K562 (cell line): ENCODE measurements around the gene RHEB. TPM values are rescaled to one million over a fixed set of nuclear protein-coding genes. Genes with fewer than 3 reads are reported as not detected.

Source experiments
- ATAC-seq: fragments of 200-7000 bp; cut with Tn5 transposase; 3 replicates; pipeline ENCODE4 v1.9.1; 2020; ENCODE audit warnings: moderate library complexity
- BruUV-seq: library from RNA; stranded (reverse); fragments of 400-500 nt; replicated peaks from 2 replicates; lab custom pipeline; 2021; lab: Mats Ljungman, UMichigan
- CTCF ChIA-PET: fragments of 300-600 bp; formaldehyde crosslinking; extraction: SDS; loops from one replicate; lab custom pipeline; 2021; ENCODE audit warnings: low intra/inter-chr PET ratio; lab: Yijun Ruan, JAX
- POLR2A ChIA-PET: fragments of 300-600, 350-650 bp; sonication (Branson Sonifier 250); formaldehyde crosslinking; extraction: SDS; loops from one replicate; lab custom pipeline; 2021; ENCODE audit warnings: antibody characterized with exemption, inconsistent platforms; lab: Yijun Ruan, JAX
- DNase-seq, 4 experiments: peaks; one replicate each; pipeline versions ENCODE4 v3.0.0 to v3.0.0-alpha.2; 2011 to 2018; ENCODE audit warnings: low spot score in 3 of 4, mixed read lengths in 3 of 4; ENCODE audit errors: extremely low read depth in 1 of 4
- FAIRE-seq: peaks from 2 replicates; lab custom pipeline; 2011; peaks lifted over from hg19 to GRCh38; lab: Jason Lieb, UNC
- H2AFZ ChIP-seq: 2 replicates; pipeline ENCODE4 v1.6.0; 2011; ENCODE audit warnings: low read depth, low read length, control low read depth, inconsistent platforms
- H3K27ac ChIP-seq: fragments of 200-600 bp; 3 replicates; pipeline ENCODE4 v1.8.0; 2011; ENCODE audit warnings: low read depth, mild to moderate bottlenecking, control low read depth, inconsistent platforms, low read length, moderate library complexity, mixed read lengths; ENCODE audit errors: extremely low read depth
- H3K27me3 ChIP-seq, 2 experiments: fragments of 300-600 bp in 1 of 2; 2 replicates in 1 of 2; 3 replicates in 1 of 2; pipeline versions ENCODE4 v1.6.0 to v1.8.0; 2011; ENCODE audit warnings: inconsistent platforms in 2 of 2, low read length in 2 of 2, mild to moderate bottlenecking in 1 of 2, mixed read lengths in 1 of 2, moderate library complexity in 1 of 2; ENCODE audit not compliant: control insufficient read depth in 2 of 2, insufficient read depth in 2 of 2
- H3K36me3 ChIP-seq: fragments of 300-600 bp; 3 replicates; pipeline ENCODE4 v1.8.0; 2011; ENCODE audit warnings: mild to moderate bottlenecking, low read length, inconsistent platforms; ENCODE audit not compliant: control insufficient read depth, insufficient read depth
- H3K4me1 ChIP-seq, 2 experiments: fragments of 200-600 bp in 1 of 2; replicated peaks in 1 of 2; 2 replicates in 1 of 2; 3 replicates in 1 of 2; pipeline versions ENCODE4 v1.5.1 to v1.8.0; 2011; ENCODE audit warnings: inconsistent platforms in 2 of 2, low read length in 2 of 2, mild to moderate bottlenecking in 1 of 2, mixed read lengths in 1 of 2, moderate library complexity in 1 of 2; ENCODE audit not compliant: control insufficient read depth in 2 of 2, insufficient read depth in 2 of 2
- H3K4me2 ChIP-seq: 2 replicates; pipeline ENCODE4 v1.6.1; 2011; ENCODE audit warnings: low read length, control low read depth, inconsistent platforms, mixed read lengths; ENCODE audit not compliant: insufficient read depth
- H3K4me3 ChIP-seq: fragments of 200-600 bp; sonication (generic), shearing (Covaris generic); 2 replicates; pipeline ENCODE4 v1.5.1; 2016; ENCODE audit warnings: control low read depth, inconsistent platforms
- H3K79me2 ChIP-seq: fragments of 200-600 bp; 3 replicates; pipeline ENCODE4 v1.8.0; 2011; ENCODE audit warnings: low read length, inconsistent platforms; ENCODE audit not compliant: control insufficient read depth, insufficient read depth
- H3K9ac ChIP-seq, 2 experiments: 2 replicates each; pipeline versions ENCODE4 v1.6.0 to v1.6.1; 2011; ENCODE audit warnings: low read depth in 2 of 2, low read length in 2 of 2, control low read depth in 1 of 2, inconsistent platforms in 1 of 2, mild to moderate bottlenecking in 1 of 2, mixed read lengths in 1 of 2; ENCODE audit not compliant: insufficient read depth in 1 of 2
- H3K9me1 ChIP-seq: one replicate; pipeline ENCODE4 v1.6.0; 2011; ENCODE audit warnings: inconsistent platforms, mild to moderate bottlenecking, low read length, moderate library complexity; ENCODE audit not compliant: control insufficient read depth, insufficient read depth
- H3K9me3 ChIP-seq: replicated peaks from 2 replicates; pipeline ENCODE4 v1.5.1; 2011; ENCODE audit warnings: low read depth, low read length, inconsistent platforms; ENCODE audit not compliant: control insufficient read depth, insufficient read depth
- H4K20me1 ChIP-seq: replicated peaks from 2 replicates; pipeline ENCODE4 v1.6.1; 2011; ENCODE audit warnings: low read length, inconsistent platforms, mixed read lengths; ENCODE audit not compliant: control insufficient read depth, insufficient read depth
- AFF4 ChIP-seq: sonication (generic); formaldehyde crosslinking; IDR thresholded peaks from 2 replicates; pipeline ENCODE4 v1.8.0; 2023; ENCODE audit warnings: mild to moderate bottlenecking, missing genetic modification reagents
- CHD7 ChIP-seq: fragments of 200-600 bp; sonication (generic); IDR thresholded peaks from one replicate; pipeline ENCODE4 v1.6.1; 2012; ENCODE audit warnings: mild to moderate bottlenecking, low read depth, low read length, inconsistent platforms
- ELF1 ChIP-seq: fragments of 200-800 bp; sonication (Bioruptor generic); IDR thresholded peaks from 2 replicates; pipeline ENCODE4 v1.6.1; 2016; ENCODE audit warnings: missing genetic modification characterization, missing compliant biosample characterization
- ERF ChIP-seq: fragments of 450-650 bp; formaldehyde crosslinking; IDR thresholded peaks from 2 replicates; pipeline ENCODE4 v1.4.0; 2020; ENCODE audit warnings: mild to moderate bottlenecking, mixed read lengths
- IFI16 ChIP-seq: fragments of 250-450 bp; sonication (Bioruptor Pico); IDR thresholded peaks from 2 replicates; pipeline ENCODE4 v2.1.2; 2022; ENCODE audit warnings: mild to moderate bottlenecking, inconsistent platforms
- MTA1 ChIP-seq: fragments of 450-650 bp; IDR thresholded peaks from 2 replicates; pipeline ENCODE4 v1.6.1; 2017; ENCODE audit warnings: borderline replicate concordance
- ZNF134 ChIP-seq: fragments of 250-450 bp; sonication (Bioruptor Pico); conservative IDR thresholded peaks from 2 replicates; pipeline ENCODE4 v1.4.0; 2020
- ZNF316 ChIP-seq: fragments of 450-650 bp; IDR thresholded peaks from 2 replicates; pipeline ENCODE4 v1.6.1; 2016
- ZNF561 ChIP-seq: fragments of 450-650 bp; formaldehyde crosslinking; conservative IDR thresholded peaks from 2 replicates; pipeline ENCODE4 v1.4.0; 2020; ENCODE audit warnings: mild to moderate bottlenecking, moderate library complexity
- WGBS: fragments of 100-300 bp; shearing (Covaris generic); methylation state at CpG from one replicate; pipeline ENCODE4 v1.1.6; 2016; ENCODE audit warnings: low coverage, mixed read lengths; ENCODE audit not compliant: insufficient coverage; ENCODE audit errors: missing lambda C conversion rate; 5-methylcytosine and 5-hydroxymethylcytosine counted together
- in situ Hi-C: fragments of 300-500 bp; cut with MboI; formaldehyde crosslinking; loops from 4 replicates; pipeline ENCODE4 v1.15.0; 2018; ENCODE audit warnings: inconsistent platforms, mixed read lengths
- intact Hi-C: fragments of 100-400 bp; cut with micrococcal nuclease; formaldehyde crosslinking; loops from 2 replicates; pipeline ENCODE4 v1.14.2; 2022
- polyA plus RNA-seq, 8 experiments: library from polyadenylated mRNA; depleted of rRNA in 4 of 8; stranded (reverse) in 5 of 8; unstranded in 3 of 8; fragments of >200 nt; fragmentation: Nextera tagmentation in 2 of 8; fragmentation: Illumina TruSeq in 1 of 8; extraction: Ambion mirVana in 2 of 8; extraction: Trizol in 1 of 8; gene quantifications; 2 replicates each; pipeline versions ENCODE4 v1.2.1 to v1.2.3, GENCODE V29; 2011 to 2014; ENCODE audit warnings: inconsistent platforms in 1 of 8, missing spikeins in 1 of 8
- total RNA-seq, 7 experiments: library from RNA; depleted of rRNA in 6 of 7; stranded (reverse); fragments of >200 nt in 6 of 7; fragmentation: Illumina TruSeq in 2 of 7; extraction: Trizol in 2 of 7; gene quantifications; 2 replicates each; pipeline versions ENCODE4 v1.2.1 to v1.2.3, GENCODE V29; 2011 to 2021; ENCODE audit warnings: low replicate concordance in 1 of 7

The RHEB gene
- total and polyA plus RNA-seq, 9 of the 15 experiments (the other 6 are each of a cell fraction or from before 2014, with no cell fraction given) = 28.5 to 249 (median 182) TPM

DNA sequence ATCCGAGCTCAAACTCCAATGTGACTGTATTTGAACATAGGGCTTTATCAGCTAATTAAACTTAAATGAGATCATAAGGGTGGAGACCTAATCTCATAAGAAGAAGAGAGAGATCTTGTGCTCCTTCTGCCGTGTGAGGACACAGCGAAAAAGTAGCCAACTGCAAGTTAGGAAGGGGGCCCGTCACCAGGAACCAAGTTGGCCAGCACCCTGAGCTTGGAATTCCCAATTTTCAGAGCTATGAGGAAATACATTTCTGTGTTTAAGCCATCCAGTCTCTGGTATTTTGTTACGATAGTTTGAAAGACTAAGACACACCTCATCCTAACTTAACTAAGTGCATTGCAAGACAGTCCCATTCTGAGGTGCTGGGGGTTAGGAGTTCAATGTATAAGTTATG lies 95.8 kb downstream of the RHEB start:
- WGBS = 17% methylated on average over 5 of the region's 5 CpGs
- Histone ChIP-seq H3K27ac (no peak overlapping the region), H3K27me3 (peaks cover 4 to 26% of the 10 kb centered on the region in 2 experiments; a peak in 4 of 5 replicates), H3K79me2 (no peaks in the 10 kb centered on the region), H3K9me3 (peaks cover 18% of the 10 kb centered on the region), H4K20me1 (no peaks in the 10 kb centered on the region), H3K9me1 (no peaks in the 10 kb centered on the region), H3K9ac (no peak overlapping the region), H3K4me2 (no peak overlapping the region), H2AFZ (no peak overlapping the region), H3K4me1 (peaks cover 0 to 11% of the 10 kb centered on the region in 2 experiments; a peak in 3 of 5 replicates), H3K36me3 (no peaks in the 10 kb centered on the region), H3K4me3 (no peak overlapping the region)
- intact Hi-C loops (no loop called here), in situ Hi-C loops (no loop called here)
- FAIRE-seq (no peak), DNase-seq (no peak), ATAC-seq (no peak)
- no TSS peak for BruUV-seq
- ChIA-PET POLR2A (interaction anchor here (0.5 to 0.6 kb wide), 3 partner anchors 12 to 599 kb away, joined by 3 to 4 read pairs (median 4); no protein-coding TSS in a partner anchor), CTCF (no interaction called here)
- TF ChIP-seq ELF1 (tag) = no peak
- no peak for TF ChIP-seq IFI16 (CRISPR knock-in tag)
- no peak for TF ChIP-seq CHD7
- no peak for TF ChIP-seq ZNF316
- TF ChIP-seq MTA1 = no peak
- no peak for TF ChIP-seq ZNF134
- TF ChIP-seq ERF (CRISPR knock-in tag) = no peak
- no peak for TF ChIP-seq AFF4 (CRISPR knock-in tag)
- no peak for TF ChIP-seq ZNF561 (CRISPR knock-in tag)
